ENCODE results near the gene FAM151B. TPM values are rescaled to one million over a fixed set of nuclear protein-coding genes. Genes with fewer than 3 reads are reported as not detected.

Gene FAM151B
- total and polyA plus RNA-seq, 9 of the 15 experiments (the other 6 are each of a cell fraction or from before 2014, with no cell fraction given): 0.10 to 0.46 (median 0.22) TPM; not detected in 2

GRCh38 chr5:80487444-80487828, 464 bp upstream of the FAM151B start:
- H3K36me3 ChIP-seq (ENCODE audit: control insufficient read depth, insufficient read depth, low read length): no peaks in the 10 kb centered on the region
- no peaks in the 10 kb centered on the region for H3K9me1 ChIP-seq (ENCODE audit: control insufficient read depth, insufficient read depth, low read length)
- peak overlapping the region; percentile 35; the same call in 1 of the 2 replicates for H3K4me3 ChIP-seq
- no peak overlapping the region for H3K27ac ChIP-seq (ENCODE audit: extremely low read depth, low read depth, low read length)
- no peaks in the 10 kb centered on the region for H3K79me2 ChIP-seq (ENCODE audit: control insufficient read depth, insufficient read depth, low read length)
- POLR2A ChIA-PET: interaction anchor here (0.7 kb wide), 1 partner anchor 639 kb away, joined by 3 read pairs; no protein-coding TSS in a partner anchor
- in situ Hi-C loops (cut with MboI): no loop called here
- no peak for DNase-seq (ENCODE audit: extremely low read depth in 1 of 4, low spot score in 3 of 4)
- BruUV-seq (replicated peaks): no TSS peak
- no peak for ATAC-seq
- H2AFZ ChIP-seq (ENCODE audit: low read depth, low read length): peak overlapping the region; percentile 12; the same call in 1 of the 2 replicates
- 50% methylated on average over 12 of the region's 18 CpGs for WGBS (ENCODE audit: insufficient coverage, low coverage, missing lambda C conversion rate)
- no peak overlapping the region; a peak in 1 of 4 replicates for H3K9ac ChIP-seq (ENCODE audit: insufficient read depth in 1 of 2, low read depth in 2 of 2, low read length in 2 of 2)
- H4K20me1 ChIP-seq (replicated peaks; ENCODE audit: control insufficient read depth, insufficient read depth, low read length): no peaks in the 10 kb centered on the region
- peaks cover 6 to 21% of the 10 kb centered on the region in 2 experiments; a peak in 3 of 5 replicates for H3K27me3 ChIP-seq (ENCODE audit: control insufficient read depth in 2 of 2, insufficient read depth in 2 of 2, low read length in 2 of 2)
- H3K4me2 ChIP-seq (ENCODE audit: insufficient read depth, low read length): peak overlapping the region; percentile 62; the same call in 1 of the 2 replicates
- intact Hi-C loops (cut with micrococcal nuclease): loop anchor here (5.0 to 10.0 kb wide), 3 partner anchors 163 to 707 kb away; partner anchors contain the start of gene SPZ1
- H3K9me3 ChIP-seq (replicated peaks; ENCODE audit: control insufficient read depth, insufficient read depth, low read depth, low read length): no peaks in the 10 kb centered on the region
- FAIRE-seq: no peak
- CTCF ChIA-PET (ENCODE audit: low intra/inter-chr PET ratio): no interaction called here
- TF ChIP-seq ZSCAN29 (IDR thresholded peaks at IDR 0.05): no peak
- TF ChIP-seq U2AF1 (optimal IDR thresholded peaks at IDR 0.05; ENCODE audit: low read depth, low read length): no peak
- TF ChIP-seq HNRNPK (IDR thresholded peaks at IDR 0.05; ENCODE audit: low read depth, low read length, poor library complexity, severe bottlenecking): no peak
- no peak for TF ChIP-seq ZNF75A (CRISPR knock-in tag; IDR thresholded peaks at IDR 0.05)
- no peak for TF ChIP-seq CHCHD3 (CRISPR knock-in tag; IDR thresholded peaks at IDR 0.05)
- TF ChIP-seq ZNF695 (CRISPR knock-in tag; IDR thresholded peaks at IDR 0.05): no peak
- TF ChIP-seq TBL1XR1 (IDR thresholded peaks at IDR 0.05; ENCODE audit: low read length in 2 of 2): no peak
- TF ChIP-seq NCOA6 (IDR thresholded peaks at IDR 0.05): no peak
- peaks cover 0 to 9% of the 10 kb centered on the region in 2 experiments; a peak in 2 of 5 replicates for H3K4me1 ChIP-seq (replicated peaks in 1 of 2; ENCODE audit: control insufficient read depth in 2 of 2, insufficient read depth in 2 of 2, low read length in 2 of 2)
